NCI-H187 treated with DMSO at 0.1 percent for 48 hours (cell line): ENCODE results near the gene PPP1R9B.

Source experiments
- DNase-seq: peaks from one replicate; lab custom pipeline; 2025; lab: John Stamatoyannopoulos, UW

The PPP1R9B gene

DNA sequence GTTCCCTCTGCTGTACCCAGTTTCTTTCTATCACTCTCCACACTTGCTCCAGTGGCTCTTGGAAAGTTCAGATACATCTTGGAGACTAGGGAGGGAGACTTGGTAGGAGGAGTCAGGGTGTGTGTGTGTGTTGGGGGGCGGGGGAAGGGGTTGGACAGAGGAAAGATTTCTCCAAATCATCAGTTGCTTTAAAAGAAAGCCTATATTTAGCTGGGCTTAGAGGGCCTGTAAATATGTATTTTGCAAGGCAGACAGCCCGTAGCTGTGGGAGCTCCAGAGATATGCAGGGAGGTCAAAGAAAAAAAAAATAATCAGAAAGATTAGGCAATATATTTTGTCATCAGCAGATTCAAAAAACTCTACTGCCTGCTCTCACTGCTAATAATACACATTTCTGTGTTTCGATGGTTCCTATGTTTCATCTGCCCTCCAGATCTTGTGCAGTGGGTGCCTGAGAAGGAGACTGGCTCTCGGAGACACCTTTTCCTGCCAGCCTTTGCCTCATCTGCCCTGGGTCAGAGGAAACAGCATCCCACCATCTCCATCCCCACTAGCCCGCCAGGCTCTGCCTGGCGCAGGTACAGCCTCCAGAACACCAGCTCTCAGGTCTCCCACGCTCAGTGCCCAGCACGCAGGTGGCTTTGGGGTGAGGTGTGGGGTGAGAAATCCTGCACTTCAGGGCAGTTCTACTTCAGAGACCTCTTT, 4.8 kb upstream of the PPP1R9B start:
- DNase-seq, result no peak

DNA sequence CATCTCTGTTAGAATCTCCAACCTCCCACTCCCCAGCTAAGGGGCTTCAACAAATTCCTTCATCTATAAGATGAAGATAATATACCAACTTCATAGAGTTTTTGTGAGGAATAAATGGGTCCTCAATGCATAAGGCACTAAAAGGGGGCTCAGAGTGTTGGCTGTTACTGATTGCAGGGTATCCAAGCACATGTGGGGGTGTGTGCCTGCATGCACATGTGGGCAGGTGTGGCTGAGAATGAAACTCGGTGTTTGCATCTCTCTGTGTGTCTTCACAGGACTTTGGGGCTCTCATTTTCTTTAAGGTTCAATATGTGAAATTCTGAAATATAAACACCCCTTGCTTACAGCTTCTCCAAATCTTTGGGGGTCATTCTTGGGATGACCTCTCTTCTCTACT, 4.1 kb upstream of the PPP1R9B start:
- no peak for DNase-seq

GRCh38 chr17:50153650-50154575, 3.4 kb upstream of the PPP1R9B start:
- DNase-seq, result no peak

- DNase-seq, result no peak
These were observed 2.3 kb upstream of the PPP1R9B start for GRCh38 chr17:50152736-50153135.

DNA sequence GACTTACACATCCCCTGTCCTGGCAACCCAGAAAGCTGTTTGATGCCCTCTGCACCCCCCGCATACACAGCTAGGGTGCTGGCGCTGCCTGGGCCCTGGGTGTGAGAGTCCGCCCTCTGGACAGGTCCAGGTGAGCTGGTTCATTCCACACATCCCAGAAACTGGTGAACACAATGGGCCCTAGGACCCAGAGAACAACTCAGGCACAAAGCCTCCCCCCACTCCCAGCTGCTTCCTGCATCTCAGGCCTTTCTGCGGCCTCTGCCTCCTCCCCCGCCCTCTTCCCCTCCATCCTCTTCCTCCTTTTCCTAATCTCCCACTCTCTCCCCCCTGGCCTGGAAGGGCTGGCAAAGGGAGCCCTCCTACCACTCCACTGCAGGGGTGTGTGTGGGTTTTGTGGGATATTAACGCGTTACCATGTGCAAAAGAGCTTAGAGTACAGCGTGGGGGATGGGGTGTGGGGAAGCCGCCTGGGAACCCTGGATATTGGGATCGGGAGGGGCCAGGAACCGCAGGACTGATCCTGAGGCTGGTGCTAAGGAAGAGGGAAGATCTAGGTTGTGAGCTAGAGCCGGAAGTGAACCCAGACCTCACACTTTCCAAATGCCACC, 1.6 kb upstream of the PPP1R9B start:
- DNase-seq, result peak; percentile 79

- DNase-seq, result peak; percentile 40
These were observed 812 bp upstream of the PPP1R9B start for GRCh38 chr17:50151041-50151936.

DNA sequence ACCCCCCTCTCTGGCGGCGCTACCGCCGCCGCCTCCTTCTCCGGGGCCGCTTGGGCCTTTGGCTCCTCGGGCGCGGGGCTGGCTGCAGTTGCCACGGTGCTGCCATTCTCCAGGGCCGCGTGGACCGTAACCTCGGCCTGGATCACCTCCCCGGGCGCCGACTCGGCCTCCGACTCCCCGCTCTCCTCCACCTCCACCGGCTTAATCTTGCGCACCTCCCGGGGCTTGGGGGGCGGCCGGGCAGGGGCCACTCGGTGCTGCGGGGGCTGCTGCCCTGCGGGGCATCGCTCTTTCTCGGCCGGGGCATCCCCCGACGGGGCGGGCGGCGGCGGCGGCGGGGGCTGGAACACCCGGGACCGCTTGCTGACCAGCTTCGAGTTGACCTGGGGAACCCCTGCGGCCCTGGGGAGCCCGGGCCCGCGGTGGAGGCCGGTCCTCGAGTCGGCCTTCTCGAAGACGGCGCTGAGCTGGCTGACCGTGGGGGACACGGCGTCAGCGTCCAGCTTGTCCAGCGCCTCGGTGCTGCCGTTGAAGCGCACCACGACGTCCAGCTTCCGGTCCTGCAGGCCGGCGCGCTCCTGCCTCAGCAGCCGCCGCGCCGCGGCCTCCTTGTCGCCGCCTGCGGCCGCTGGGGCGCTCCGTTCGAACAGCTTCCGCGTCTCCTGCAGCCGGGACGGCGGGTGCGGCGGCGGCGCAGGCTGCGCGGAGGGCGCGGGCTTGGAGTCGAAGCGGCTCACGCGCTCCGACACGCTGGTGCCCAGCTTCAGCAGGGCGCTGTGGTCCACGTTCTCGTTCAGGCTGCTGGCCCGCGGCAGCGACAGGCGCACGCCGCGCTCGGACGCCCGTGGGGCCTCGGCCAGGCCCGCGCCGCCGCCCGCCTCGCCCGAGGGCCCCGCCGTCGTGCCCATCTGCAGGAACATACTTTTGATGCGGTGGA, 792 bp downstream of the PPP1R9B start:
- DNase-seq, result no peak

- no peak for DNase-seq
These were observed 1.4 kb downstream of the PPP1R9B start for GRCh38 chr17:50149091-50149416.

GRCh38 chr17:50148226-50149090, 2.0 kb downstream of the PPP1R9B start:
- no peak for DNase-seq

GRCh38 chr17:50147841-50148225, 2.6 kb downstream of the PPP1R9B start:
- no peak for DNase-seq

GRCh38 chr17:50146927-50147665, 3.4 kb downstream of the PPP1R9B start:
- no peak for DNase-seq

DNA sequence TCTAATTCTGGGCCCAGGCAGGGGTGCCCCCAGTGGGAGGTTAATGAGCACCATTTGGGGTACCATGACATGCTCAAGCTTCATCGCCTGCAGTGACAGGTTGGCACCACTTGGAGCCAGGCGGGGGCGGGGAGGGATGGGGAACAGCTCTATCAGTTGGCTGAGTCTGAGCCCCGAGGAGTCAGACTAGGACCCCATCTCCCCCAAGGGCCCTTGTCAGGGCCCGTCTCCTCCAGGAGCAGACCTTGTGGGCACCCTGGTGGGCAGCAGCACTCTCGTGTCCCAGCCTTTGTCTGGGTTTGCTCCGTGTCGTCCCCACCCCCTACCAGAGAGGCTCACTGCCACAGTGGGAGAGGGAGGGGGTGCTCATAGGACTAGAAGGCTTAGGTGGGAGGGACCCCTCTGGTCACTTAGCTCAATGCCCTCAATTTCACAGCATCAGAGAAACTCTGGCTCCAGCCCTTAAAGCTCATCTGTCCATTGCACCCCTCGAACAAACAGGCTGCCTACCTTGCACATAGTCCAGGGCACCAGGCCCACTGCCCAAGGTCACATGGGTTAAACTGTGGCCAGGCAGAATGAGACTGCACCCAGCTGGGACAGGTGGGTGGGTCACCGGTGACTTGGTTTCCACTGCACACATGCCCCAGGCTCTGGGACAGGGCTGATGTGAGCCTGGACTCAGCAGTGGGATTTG, 4.1 kb downstream of the PPP1R9B start:
- DNase-seq, result no peak

- DNase-seq, result no peak
These were observed 4.8 kb downstream of the PPP1R9B start for GRCh38 chr17:50145532-50146229.

- no peak for DNase-seq
These were observed 5.5 kb downstream of the PPP1R9B start for GRCh38 chr17:50144845-50145531.

GRCh38 chr17:50144355-50144754, 6.1 kb downstream of the PPP1R9B start:
- no peak for DNase-seq

DNA sequence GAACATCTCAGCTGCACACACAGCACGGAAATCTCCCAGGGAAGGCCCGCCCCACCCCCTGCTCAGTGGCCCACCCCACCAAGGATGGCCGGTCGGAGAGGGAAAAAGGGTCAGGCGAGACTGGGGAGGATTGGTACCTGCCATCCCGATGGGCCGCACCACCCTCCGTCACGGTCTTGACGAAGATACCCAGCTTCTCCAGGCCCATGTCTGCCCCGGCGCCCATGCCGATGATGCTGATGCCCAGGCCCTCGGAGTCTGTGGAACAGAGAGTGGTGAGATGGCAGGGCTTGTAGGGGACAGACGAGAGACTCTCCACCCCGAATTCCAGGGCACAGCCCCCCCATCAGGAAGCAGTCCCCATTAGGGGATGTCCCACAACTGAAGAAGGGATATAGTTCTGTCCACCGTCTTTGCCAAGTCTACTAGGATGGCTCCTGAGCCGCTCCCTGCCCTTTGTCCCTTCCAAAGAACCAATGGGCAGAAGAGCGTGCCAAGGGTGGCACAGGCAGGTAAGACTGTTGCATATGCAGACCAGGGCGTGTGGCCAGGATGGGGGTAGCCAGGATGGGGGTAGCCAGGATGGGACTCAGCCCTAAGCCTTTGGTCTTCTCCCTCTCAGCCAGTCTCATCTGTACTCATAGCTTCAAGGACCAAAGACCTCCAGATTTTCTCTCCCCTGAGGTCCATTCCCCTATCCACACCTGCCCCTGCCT, 6.9 kb downstream of the PPP1R9B start:
- no peak for DNase-seq

- no peak for DNase-seq
These were observed 8.7 kb downstream of the PPP1R9B start for GRCh38 chr17:50141745-50142110.
